Stimulated activated effector memory CD8-positive, alpha-beta T cell treated with anti-CD3 and anti-CD28 coated beads, Interleukin-12 subunit alpha, Interleukin-12 subunit beta, amount 100 ng/mL, for 72 hours (primary cell): Measurements from ENCODE around the gene EFCAB8.
A peak's percentile ranks its signal among the peaks of the same experiment; 100 is the strongest.
"Not testable (repeated sequence)": the region's sequence is repeated elsewhere in the genome, so short reads cannot be mapped to it uniquely, and the experiment has no call there.

Experiments used
- ATAC-seq: fragments of 150-1000 bp; cut with Tn5 transposase; 2 replicates; pipeline ENCODE4 v1.10.0; 2021
- DNase-seq, 2 donors: peaks; one replicate each; pipeline ENCODE4 v3.0.0; 2021 to 2022; ENCODE audit warnings: low spot score in 2 of 2
- H3K27ac Mint-ChIP-seq: one replicate; pipeline ENCODE4 v1.8.0; 2022; ENCODE audit warnings: mild to moderate bottlenecking, mixed read lengths
- H3K36me3 Mint-ChIP-seq: one replicate; pipeline ENCODE4 v1.8.0; 2022; ENCODE audit warnings: mild to moderate bottlenecking, mixed read lengths
- H3K4me1 Mint-ChIP-seq: one replicate; pipeline ENCODE4 v1.8.0; 2022; ENCODE audit warnings: mixed read lengths
- H3K4me3 Mint-ChIP-seq: one replicate; pipeline ENCODE4 v1.8.0; 2022; ENCODE audit warnings: mild to moderate bottlenecking, mixed read lengths
- H3K9me3 Mint-ChIP-seq: one replicate; pipeline ENCODE4 v1.8.0; 2022; ENCODE audit warnings: mixed read lengths

EFCAB8 gene

DNA sequence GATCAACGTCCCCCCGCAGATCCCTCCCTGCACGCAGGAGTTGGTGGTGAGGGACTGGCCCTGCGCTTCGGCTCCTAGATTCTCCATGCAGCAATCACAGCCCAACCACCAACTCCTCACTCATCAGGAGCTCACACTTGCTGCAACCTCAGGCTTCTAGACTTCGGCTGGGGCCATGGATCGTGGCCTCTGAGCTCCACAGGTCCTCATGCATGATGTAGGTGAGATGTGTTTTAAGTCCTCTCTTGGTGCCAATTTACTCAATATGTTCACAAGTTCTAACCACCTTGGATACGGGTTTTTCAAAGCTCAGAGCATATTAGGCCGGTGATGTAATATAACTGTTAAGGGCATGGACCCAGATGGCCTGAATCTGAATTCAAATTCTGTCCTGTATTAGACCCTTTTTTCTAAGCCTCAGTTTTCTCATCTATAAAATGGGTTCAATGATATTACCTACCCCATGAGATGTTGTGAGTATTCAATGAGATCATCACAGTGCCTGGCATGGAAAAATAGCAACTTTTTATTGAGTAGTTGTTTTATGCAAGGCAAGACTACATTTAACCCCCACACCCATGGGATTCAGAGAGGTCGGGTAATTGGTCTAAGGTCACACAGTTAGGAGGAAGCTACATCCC is 114.5 kb downstream of the EFCAB8 start:
- no peak overlapping the region for H3K4me3 Mint-ChIP-seq
- H3K4me1 Mint-ChIP-seq, result peaks cover 49% of the 10 kb centered on the region

DNA sequence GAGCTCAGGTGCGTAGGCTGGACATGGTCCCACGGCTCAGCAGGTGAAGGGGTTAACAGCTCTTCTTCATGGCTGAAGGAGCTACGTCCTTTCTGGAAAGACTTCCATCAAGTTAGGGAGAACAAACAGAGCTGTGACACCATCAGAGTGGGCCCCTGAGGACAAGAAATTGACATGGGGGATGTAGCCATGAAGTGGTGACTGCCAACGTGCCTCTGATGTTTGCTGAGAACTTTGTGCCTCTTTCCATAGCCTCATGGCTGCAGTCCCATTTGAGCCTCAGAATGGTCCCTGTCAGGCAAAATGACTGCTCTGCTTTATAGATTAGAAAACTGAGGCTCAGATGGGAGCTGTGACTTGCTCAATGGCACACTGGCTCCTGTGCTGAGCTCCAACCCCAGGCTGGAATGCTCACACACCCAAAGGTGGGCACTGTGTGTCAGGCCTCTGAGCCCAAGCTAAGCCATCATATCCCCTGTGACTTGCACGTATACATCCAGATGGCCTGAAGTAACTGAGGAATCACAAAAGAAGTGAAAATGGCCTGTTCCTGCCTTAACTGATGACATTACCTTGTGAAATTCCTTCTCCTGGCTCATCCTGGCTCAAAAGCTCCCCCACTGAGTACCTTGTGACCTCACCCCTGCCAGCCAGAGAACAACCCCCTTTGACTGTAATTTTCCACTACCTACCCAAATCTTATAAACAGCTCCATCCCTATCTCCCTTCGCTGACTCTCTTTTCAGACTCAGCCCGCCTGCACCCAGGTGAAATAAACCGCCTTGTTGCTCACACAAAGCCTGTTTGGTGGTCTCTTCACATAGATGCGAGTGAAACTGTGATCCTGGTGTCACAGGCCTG is 115.7 kb downstream of the EFCAB8 start:
- H3K4me1 Mint-ChIP-seq, result peaks cover 38% of the 10 kb centered on the region
- H3K36me3 Mint-ChIP-seq, H3K9me3 Mint-ChIP-seq, DNase-seq, H3K4me3 Mint-ChIP-seq, ATAC-seq: not testable (repeated sequence)
- peak overlapping the region; percentile 60 for H3K27ac Mint-ChIP-seq

More for the DNA sequence above, 114.5 kb downstream of the EFCAB8 start:
- H3K27ac Mint-ChIP-seq, result no peak overlapping the region
- no peak for DNase-seq
- H3K9me3 Mint-ChIP-seq, result peaks cover 6% of the 10 kb centered on the region
- peaks cover 7% of the 10 kb centered on the region for H3K36me3 Mint-ChIP-seq
- ATAC-seq, result no peak

DNA sequence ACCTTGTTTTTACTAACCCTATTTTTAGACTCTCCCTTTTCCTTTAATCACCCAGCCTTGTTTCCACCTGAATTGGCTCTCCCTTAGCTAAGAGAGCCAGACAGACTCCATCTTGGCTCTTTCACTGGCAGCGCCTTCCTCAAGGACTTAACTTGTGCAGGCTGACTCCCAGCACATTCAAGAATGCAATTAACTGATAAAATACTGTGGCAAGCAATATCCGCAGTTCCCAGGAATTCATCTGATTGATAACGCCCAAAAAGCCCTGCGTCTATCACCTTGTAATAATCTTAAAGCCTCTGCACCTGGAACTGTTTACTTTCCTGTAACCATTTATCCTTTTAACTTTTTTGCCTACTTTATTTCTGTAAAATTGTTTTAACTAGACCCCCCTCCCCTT is 116.4 kb downstream of the EFCAB8 start:
- not testable (repeated sequence) for DNase-seq, H3K36me3 Mint-ChIP-seq, ATAC-seq, H3K9me3 Mint-ChIP-seq, H3K4me3 Mint-ChIP-seq
- Mint-ChIP-seq H3K27ac (peak overlapping the region; percentile 60), H3K4me1 (peaks cover 31% of the 10 kb centered on the region)

DNA sequence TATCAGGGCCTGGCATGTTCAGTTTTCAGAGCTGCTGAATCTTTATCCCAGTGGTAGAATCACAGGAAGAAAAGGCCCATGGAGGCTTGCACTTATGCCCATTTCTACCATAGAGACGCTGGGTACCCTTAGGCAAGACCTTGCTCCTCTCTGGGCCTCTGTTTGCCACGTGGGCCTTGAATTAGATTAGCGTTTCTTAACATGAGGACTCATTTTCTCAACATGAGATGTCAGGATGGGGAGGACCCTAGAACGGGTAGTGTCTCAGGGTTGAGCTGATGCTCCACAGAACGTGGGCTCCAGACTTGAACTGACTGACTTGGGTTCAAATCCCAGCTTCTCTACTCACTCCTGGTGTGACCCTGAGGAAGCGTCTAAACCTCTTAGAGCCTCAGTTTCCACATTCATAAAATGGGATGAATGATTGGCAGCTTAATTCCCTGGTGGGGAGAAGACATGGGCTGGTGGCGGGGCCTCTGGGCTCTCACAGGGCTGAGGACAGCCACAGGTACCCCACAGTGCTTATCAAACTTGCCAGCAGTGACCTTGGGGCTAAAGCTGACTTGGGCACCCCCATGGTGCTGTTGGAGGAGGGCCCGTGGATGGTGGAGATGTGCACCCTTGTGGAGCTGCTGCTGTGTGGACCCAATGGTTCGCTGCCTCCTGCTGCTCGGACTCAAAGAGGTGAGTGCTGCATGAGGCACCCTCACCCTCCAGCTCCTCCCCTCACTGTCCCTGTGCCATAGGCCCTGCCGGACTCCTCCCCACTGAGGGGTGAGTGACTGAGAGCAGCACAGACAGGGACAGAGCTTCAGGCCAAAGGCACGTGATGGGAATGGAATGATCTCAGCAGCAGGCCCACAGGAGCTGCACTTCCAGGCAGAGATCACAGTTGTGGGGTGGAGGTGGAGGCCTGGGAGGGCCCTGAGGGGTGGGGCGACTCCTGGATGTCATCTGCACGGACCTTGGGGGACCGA is 117.3 kb downstream of the EFCAB8 start:
- ATAC-seq (no peak), DNase-seq (no peak)
- peaks cover 28% of the 10 kb centered on the region for H3K4me1 Mint-ChIP-seq
- H3K4me3 Mint-ChIP-seq, result no peak overlapping the region
- H3K36me3 Mint-ChIP-seq, result peaks cover 7% of the 10 kb centered on the region
- H3K27ac Mint-ChIP-seq, result peak overlapping the region; percentile 60
- peaks cover 6% of the 10 kb centered on the region for H3K9me3 Mint-ChIP-seq

DNA sequence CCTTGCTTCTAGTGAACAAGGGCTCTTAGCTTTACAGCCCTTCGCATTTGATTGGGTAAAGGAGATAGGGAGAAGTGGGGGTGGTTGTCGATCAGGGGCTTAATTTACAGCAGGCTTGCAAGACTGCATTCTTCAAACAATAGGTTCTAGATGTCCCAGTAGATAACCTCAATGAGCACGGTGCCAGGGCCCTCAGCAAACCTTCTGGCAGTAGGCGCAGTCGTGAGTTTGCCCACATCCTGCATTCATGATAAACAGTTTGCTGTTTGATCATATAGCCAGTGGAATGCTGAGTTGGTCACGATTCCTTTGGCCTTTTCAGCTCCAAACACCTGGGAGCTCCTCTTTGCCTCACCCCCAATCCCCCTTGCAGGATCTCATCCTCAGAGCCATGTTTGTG is 118.0 kb downstream of the EFCAB8 start:
- no peak for ATAC-seq
- Mint-ChIP-seq H3K4me1 (peaks cover 28% of the 10 kb centered on the region), H3K36me3 (peaks cover 7% of the 10 kb centered on the region), H3K27ac (peak overlapping the region; percentile 60), H3K4me3 (no peak overlapping the region), H3K9me3 (peaks cover 6% of the 10 kb centered on the region)
- DNase-seq, result no peak

DNA sequence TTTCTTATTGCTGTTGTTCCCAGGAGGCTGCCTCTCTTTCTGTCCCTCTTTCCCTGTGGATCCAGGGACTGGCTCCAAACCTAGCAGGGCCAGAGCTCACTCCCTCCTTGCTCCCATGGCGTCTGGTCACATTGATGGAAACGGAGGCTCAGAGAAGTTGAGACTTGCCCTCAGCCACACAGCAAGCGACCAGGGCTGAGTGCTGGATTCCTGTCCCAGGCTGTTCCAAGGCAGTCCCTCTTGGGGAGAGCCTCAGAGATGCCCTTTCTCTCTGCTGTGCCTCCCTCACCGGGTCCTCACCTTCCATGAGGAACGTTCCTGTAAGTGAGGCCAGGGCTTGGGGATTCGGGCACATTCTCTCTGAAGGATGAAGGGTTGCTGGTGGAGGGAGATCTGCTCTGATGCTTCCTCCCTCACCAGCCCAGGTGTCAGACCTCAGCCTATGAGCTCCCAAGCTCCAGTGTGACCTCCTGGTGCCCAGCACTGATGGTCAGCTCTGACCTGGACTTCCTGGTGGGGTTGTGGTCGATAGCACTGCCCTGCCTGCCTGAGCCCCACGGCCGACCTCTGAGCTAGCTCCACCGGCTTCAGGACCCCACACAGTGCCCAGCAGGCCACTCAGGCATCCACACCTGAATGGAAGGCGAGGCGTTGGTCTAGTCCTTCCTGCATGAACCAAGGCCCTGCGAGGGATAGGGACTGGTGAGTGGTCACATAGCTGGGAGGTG is 118.7 kb downstream of the EFCAB8 start:
- Mint-ChIP-seq H3K36me3 (peaks cover 2% of the 10 kb centered on the region), H3K4me3 (no peak overlapping the region), H3K27ac (peak overlapping the region; percentile 60), H3K4me1 (peaks cover 28% of the 10 kb centered on the region), H3K9me3 (peaks cover 6% of the 10 kb centered on the region)
- DNase-seq (no peak), ATAC-seq (no peak)

DNA sequence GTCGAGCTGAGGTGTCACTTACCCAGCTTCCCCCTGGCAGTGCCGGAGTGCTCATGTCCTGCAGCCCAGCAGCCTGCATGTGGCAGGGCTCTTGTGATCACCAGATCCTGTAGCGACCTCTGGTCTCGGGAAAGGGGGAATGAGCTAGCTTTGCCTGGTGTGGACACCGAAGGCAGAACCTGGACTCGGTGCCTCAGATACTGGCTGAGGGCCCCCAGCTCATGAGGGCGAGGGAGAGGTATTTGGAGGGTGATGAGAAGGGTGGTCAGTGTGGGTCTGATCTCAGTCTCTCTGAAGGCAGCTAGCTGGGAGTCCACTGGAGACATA is 119.2 kb downstream of the EFCAB8 start:
- peaks cover 6% of the 10 kb centered on the region for H3K9me3 Mint-ChIP-seq
- H3K36me3 Mint-ChIP-seq, result no peaks in the 10 kb centered on the region
- peaks cover 28% of the 10 kb centered on the region for H3K4me1 Mint-ChIP-seq
- ATAC-seq, result no peak
- no peak for DNase-seq
- no peak overlapping the region for H3K27ac Mint-ChIP-seq
- no peak overlapping the region for H3K4me3 Mint-ChIP-seq

DNA sequence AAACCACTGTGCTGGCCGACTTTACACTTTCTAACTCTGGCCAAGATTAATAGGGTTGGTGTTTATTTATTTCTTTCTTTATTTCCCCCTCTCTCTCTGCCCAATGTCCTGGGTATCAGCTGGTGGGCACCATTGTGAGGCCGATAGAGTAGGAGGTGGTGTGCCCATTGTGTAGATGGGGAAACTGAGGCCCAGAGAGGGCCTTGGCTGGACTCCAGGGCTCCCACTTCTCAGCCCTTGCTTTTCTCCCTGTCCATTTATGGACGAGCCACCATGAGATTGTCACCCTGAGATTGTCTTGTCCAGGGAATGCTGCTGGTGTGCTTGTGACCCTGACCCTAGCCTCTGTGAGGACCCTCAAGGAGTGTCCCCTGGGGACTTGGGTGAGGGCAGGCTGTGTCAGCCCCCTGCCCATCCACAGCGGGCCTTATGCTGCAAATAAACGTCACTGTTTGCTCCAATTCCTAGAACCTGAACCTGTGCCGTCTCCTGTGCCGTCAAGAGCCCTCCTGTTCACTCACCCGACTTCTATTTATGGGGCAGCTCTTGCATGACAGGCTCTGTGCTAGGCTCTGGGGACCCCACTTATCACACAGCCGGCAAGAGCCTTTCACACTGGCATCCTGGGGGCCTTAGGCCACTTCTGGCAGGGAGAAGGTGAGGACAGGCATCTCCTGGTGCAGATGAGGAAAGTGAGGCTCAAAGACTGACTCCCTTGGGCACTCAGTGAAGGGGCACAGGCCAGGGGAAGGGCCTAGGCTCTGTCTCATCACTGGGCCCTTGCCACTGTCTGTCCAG is 120.7 kb downstream of the EFCAB8 start:
- peaks cover 6% of the 10 kb centered on the region for H3K9me3 Mint-ChIP-seq
- ATAC-seq, result no peak
- H3K36me3 Mint-ChIP-seq, result no peaks in the 10 kb centered on the region
- no peak overlapping the region for H3K4me3 Mint-ChIP-seq
- peaks cover 22% of the 10 kb centered on the region for H3K4me1 Mint-ChIP-seq
- no peak overlapping the region for H3K27ac Mint-ChIP-seq
- no peak for DNase-seq

DNA sequence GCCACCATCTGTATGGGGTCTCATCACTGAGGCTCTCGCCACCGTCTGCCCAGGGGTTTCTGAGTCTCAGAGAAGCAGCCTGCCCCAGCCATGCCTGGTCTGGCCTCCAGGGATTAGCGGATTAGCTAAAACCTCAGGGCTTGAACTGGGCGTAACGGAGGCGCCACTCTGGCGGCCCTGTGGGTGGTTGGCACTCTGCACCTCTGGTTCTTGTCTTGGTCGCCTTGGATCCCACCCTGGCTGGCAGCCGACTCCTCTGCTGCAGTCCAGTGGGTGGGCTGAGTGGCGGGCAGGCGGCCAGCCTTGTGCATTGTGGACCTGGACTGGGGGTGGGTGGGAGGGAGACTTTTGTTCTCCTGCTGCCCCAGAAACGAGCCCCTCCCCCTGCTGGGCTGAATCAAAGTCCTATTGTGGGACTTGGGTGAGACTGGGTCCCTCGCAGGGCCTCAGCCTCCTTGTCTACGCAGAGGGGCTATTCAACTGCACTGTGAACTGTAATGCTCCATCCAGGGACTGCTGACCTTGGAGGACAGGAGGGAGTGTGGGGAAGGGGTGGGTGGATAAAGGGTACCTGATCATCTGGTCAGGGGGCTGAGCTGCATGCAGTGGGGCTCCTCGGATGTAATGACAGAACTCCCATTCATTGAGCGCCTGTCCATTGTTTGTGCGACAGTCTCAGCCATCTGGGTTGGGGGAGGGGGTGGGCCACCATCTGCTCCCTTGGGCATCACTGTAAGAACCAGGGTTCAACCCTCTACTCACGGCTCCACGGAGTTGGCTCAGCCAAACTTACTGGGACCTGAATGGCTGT is 121.6 kb downstream of the EFCAB8 start:
- H3K36me3 Mint-ChIP-seq, result no peaks in the 10 kb centered on the region
- DNase-seq, result no peak
- no peak for ATAC-seq
- no peak overlapping the region for H3K27ac Mint-ChIP-seq
- no peak overlapping the region for H3K4me3 Mint-ChIP-seq
- peaks cover 6% of the 10 kb centered on the region for H3K9me3 Mint-ChIP-seq
- H3K4me1 Mint-ChIP-seq, result peaks cover 17% of the 10 kb centered on the region

DNA sequence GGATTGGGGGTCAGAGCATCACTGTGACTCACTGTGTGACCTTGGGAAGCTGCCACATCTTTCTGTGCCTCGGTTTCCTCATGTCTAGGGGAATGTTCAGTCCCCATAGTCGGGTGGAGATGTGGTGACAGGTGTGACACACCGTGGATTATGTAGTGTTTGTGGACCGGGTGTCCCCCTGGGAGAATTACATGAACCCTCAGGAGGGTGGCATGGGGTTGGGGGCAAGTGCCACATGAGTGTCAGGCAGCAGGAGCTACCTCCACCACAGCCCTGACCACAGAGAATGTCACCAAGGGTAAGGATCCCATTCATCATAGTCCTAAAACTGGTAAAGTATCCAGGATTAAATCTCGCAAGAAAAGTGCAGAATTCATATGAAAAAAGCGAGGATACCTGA is 122.3 kb downstream of the EFCAB8 start:
- Mint-ChIP-seq H3K36me3 (no peaks in the 10 kb centered on the region), H3K4me3 (no peak overlapping the region), H3K27ac (no peak overlapping the region), H3K4me1 (peaks cover 17% of the 10 kb centered on the region), H3K9me3 (peaks cover 6% of the 10 kb centered on the region)
- ATAC-seq, result no peak
- no peak for DNase-seq

DNA sequence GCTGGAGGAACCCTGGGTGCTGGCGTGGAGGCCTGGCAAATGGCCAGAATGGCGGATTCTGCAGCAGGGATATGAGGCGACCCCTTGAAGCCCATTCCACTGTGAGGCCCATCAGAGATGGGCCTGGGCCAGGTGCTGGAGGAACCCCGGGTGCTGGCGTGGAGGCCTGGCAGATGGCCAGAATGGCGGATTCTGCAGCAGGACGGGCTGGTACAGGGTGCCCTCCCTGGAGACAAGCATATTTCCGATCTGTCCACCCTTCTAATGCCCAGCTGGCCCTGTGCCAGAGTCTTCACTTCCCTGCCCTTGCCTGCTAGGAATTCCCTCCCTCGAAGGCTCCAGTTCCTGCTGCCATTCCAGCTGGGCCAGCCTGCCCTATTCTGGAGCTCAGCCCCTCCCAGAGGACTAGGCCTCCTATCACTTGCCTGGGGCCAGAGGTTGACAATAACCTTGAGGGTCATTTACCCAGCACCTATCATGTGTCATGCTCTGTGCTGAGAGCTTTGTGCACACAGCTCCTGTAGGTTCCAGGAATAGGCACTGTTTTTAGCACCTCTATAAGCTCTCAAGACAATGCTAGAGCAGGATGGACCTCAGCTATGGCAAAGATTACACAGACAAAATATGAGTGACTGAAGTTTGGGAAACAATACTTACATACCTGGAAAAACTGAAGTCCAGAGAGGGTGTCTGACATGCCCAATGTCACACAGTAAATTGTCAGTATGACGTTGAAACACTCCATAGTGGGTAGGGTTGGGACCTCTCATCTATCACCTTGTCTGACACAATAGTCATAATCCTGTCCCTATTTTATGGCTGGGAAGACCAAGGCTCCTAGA is 124.1 kb downstream of the EFCAB8 start:
- DNase-seq (no peak), ATAC-seq (no peak)
- H3K4me3 Mint-ChIP-seq, result no peak overlapping the region
- H3K4me1 Mint-ChIP-seq, result peaks cover 5% of the 10 kb centered on the region
- no peaks in the 10 kb centered on the region for H3K9me3 Mint-ChIP-seq
- H3K27ac Mint-ChIP-seq, result peak overlapping the region; percentile 52
- no peaks in the 10 kb centered on the region for H3K36me3 Mint-ChIP-seq

DNA sequence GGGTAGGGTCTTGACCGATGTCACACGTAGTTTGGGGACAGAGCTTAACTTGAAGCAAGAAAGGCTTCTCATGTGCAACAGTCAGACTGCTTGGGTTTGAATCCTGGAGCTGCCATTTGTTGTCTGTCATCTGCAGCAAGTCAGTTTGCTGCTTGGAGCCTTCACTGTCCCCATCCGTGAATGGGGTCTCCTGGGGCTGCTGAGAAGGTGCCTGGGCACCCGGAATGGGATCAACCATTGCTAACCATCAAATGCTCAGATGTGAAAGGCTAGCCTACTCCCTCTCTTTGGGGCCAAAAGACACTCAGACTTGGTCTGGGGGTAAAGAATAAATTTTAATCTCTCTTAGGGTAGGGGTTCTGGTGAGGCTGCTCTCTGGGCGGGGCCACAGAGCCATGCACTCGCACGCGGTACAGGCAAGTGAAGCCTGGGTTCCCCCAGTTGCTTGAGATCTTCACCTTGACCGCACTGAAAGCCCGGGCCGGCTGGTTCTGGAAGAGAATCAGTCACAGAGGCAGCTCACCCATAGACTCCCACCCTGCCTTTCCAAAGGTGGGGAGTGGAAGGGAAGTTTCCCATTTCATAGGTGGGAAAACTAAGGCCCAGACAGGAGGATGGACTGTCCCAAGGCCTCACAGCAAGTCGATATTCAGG is 124.9 kb downstream of the EFCAB8 start:
- peaks cover 5% of the 10 kb centered on the region for H3K4me1 Mint-ChIP-seq
- H3K4me3 Mint-ChIP-seq, result no peak overlapping the region
- H3K27ac Mint-ChIP-seq, result no peak overlapping the region
- DNase-seq (no peak), ATAC-seq (no peak)
- H3K9me3 Mint-ChIP-seq, result no peaks in the 10 kb centered on the region
- H3K36me3 Mint-ChIP-seq, result no peaks in the 10 kb centered on the region
